GM19395 (cell line): Measurements from ENCODE around the gene FHIT.
"Not testable (repeated sequence)": the region's sequence is repeated elsewhere in the genome, so short reads cannot be mapped to it uniquely, and the experiment has no call there.

Experiments used
- ATAC-seq: cut with Tn5 transposase; IDR thresholded peaks from one replicate; pipeline ENCODE4 v1.9.1; 2021; ENCODE audit warnings: mild to moderate bottlenecking, moderate library complexity; ENCODE audit not compliant: unreplicated experiment

The FHIT gene

DNA sequence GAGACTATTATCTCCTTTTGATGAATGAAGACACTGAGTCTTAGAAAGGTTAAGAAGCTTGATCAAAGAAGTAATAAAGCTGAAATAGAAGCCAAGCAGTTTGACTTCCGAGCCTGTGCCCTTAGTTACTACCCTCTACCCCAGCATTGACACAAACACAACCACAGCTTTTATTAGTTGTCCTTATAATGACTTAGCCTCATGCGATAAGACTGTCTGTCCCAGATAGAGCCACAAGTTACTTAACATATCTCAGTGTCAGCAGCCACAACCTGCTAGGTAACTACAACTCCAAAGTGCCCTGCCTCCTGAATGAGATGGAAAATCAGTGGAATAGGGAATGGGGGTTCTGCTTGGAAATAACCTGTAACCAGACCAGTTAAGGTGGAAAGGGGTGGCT is 1419.9 kb downstream of the FHIT start:
- ATAC-seq, result no peak

DNA sequence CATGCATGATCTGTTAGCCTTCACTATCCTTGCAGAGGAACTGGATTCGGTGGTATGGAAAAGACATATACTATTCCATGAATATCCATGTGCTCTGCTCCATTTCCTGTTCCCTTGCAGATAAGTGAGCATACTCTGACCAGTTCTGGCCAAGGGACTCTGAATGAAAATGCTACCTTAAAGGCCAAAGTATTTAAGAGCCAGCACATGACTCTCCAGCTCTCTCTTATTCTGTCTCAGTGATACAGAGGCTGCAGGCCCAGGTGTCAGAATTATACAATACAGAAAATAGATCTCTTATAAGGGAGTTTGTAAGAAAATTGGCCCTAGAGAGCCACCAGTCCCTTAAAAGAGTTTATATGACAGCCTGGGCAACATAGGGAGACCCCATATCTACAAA is 1421.7 kb downstream of the FHIT start:
- ATAC-seq, result no peak

DNA sequence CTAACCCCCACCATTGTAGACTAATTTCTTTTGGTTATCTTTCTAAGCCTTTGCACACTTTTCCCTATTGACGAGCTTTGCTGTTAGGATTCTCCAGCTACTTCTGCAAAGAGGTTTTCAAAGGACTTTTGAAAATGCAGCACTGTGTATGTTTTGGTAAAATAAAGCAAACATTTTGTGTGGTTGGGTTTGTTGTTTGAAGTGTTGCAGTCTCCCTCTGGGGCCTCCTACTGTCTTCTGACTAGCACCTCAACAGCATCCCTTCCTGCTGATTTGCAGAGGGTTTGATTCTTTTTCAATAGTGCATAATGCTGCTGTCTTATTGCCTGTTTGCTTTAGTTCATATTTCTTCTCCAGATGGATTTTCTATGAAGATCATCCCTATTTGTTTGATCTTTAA is 1426.4 kb downstream of the FHIT start:
- no peak for ATAC-seq

DNA sequence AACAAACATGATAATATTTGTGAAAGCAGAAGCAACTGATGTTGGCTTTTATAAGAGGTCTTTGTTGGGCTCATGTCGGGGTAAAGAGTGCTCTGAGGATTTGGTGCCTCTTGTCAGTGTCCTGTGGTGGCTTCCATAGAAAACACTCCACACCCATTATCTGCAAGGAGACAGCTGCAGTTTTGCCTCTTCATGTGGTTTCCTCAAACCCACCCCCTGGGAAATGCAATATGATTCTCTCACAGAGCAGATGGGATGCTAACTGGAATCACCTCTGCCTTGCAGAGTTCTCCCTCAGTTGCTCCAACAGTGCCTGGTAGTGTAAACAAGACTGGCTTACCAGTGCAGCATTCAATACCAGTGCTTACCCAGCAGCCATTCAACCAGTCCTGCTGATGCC is 1430.0 kb downstream of the FHIT start:
- ATAC-seq, result no peak

DNA sequence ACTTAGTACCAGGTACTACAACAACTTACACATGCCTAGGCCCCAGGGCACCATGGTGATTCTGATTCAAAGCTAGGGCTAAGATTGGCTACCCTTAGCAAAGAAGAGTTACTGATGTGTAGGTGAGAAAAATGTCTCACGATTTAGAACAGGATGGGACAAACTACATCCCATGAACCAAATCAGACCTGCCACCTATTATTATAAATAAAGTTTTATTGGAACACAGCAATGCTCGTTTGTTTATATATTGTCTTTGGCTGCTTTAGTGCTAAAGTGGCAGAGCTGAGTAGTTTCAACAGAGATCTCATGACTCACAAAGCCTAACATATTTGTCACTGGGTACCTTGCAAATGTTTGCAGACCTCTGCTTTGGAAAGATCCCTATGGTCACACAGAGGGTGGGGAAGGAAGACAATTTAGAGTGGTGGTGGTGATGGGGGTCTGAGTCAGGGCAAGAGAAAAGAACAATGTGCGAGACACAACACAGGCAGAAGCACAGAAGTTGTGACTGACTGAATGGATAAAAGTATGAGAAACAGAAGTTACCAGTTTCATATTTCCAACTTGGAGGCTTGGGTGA is 1430.8 kb downstream of the FHIT start:
- no peak for ATAC-seq

DNA sequence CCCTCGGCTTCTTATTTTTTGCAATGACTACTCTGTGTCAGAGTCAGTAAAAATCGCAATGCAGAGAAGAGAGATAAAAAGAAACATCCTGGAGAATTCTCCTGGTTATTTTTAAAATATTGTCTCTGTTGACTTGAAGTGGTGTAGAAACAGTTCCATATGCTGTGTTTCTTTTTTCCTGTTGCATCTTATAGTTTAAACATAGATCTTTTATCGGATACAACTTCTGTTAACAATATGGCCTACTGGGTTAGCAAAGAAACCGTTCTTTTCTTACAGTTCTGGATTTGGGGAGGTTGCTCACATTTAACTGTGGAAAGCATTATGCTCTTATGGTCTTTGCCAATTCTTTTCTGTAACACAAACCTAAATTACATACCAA is 1432.3 kb downstream of the FHIT start:
- ATAC-seq, result no peak

DNA sequence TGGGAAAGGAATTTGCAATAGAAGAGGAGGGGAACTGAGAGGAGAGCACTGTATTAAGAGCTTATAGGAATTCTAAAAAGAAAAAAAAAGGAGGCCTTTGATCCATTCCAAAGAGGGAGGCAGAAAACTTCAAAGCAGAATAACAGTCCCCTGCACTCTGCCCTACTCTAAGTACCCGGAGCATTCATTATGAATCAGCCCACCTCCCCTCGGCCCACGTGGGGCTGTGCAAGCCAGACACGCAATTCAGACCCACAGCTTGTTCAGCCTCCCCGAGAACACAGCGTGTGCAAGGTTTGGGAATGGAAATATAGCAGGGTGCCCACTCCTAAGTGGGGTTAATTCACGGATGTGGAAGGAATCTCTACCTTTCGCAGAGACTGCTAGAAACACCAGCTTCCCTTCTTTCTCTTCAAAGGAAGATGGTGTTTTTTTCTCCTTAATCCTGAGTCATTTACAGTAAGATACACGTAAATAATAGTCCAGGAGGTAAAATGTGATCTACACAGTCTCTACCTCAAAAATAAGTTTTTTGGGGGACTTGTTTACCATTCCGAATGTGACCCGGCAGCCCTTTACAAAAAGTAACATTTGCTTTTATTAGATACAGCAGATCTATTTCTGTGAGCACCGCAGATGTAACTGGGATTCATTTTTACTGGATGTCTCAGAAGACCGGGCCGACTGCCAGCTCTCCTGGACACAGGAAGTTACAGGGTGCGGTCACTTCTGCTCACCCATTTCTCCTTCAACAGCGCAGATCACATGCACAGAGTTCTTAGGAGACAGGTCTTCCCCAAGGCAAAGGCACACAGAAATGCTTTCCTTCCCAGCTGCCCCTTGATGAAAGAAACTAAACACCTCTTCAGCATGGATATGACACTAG is 1433.0 kb downstream of the FHIT start:
- ATAC-seq, result no peak

DNA sequence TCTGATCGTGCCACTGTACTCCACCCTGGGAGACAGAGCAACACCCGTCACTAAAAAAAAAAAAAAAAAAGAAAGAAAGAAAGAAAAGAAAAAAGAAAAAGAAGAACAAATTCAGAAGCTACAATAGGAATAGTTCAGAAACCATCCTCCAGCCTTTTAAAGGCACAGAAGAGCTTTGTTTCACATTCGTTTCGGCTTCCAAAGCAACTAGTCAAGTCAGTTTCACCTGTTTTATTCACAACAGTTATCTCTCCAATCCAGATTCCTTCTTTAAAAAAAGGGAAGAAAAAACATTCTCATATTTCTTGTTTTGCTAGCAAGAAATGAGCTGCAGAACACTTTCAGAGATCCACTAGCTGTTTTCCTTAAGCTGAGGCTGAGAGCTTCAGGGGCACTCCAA is 1433.7 kb downstream of the FHIT start:
- no peak for ATAC-seq

DNA sequence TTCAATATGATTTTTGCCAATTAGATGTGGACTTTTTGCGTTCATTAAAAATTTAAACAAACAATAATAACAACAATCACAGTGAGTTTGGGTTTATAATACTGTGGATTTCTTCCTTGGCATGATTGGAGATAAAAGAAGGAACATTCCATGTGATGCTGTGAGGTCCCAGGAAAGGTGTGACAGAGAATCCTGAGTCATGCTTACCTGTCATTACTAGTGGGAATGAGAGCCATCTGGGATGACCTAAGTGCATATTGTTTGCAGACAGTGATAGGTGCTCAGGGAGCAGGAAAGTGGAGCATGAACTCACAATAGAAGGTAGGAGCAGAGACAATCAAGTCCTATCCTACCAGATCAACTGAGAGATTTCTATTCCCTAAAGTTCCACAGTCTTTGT is 1434.9 kb downstream of the FHIT start:
- ATAC-seq, result no peak

DNA sequence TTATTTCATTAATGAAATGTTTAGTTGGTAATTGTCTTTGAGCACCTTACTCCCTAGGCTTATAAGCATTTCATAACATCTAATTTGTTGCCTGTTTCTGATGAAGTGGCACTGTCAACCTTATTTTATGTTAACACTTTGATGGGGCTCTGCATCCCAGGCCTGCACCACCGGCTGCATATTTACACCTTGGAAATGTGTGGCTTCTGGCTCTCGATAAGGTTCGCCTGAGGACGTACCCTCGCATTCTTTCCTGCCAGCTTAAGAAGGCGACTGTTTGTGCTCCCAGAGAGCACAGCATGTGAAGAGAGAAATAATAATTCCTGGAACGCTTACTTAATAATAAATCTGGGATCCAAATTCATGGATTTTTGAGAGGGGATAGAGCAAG is 1438.1 kb downstream of the FHIT start:
- no peak for ATAC-seq

DNA sequence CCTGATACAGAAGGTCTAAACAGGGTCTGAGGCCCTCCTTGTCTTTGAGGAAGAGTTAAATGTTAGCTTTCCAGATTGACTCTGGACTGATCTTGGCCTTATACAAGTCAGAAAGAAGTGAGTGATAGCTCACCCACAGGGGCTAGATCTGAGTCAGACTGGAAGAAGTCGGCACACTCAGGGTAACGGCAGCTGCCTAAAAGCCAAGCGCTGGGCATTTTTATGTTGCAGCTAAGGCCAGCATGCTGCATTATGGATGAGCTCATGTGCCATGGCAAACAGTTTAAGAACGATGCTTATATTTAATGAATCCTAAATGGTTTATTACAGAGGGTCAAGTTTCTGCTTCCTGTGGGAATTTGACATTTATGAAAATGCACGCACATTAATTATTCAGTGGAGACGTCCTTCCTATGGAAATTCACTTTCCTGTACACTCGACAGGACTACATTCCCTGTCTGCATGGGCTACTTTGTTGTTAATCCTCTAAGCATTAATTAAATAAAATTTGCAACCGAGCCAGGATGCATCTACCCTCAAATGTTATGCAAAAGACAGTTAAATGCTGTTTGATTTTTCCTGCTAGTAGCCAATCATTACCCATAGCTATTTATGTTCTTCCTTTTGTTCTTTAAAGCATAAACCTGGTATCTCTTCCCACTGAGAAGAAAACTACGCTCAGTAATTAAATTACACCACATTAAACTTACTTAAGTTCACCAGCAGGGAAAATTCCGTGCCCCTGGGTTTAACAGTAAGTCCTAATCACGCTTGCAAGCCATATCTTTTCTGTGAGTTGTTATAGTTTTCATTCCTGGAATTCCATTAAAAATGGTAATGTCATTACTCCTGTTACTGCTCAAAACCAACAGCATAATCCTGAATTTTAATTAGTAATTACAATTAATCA is 1438.8 kb downstream of the FHIT start:
- ATAC-seq, result no peak

DNA sequence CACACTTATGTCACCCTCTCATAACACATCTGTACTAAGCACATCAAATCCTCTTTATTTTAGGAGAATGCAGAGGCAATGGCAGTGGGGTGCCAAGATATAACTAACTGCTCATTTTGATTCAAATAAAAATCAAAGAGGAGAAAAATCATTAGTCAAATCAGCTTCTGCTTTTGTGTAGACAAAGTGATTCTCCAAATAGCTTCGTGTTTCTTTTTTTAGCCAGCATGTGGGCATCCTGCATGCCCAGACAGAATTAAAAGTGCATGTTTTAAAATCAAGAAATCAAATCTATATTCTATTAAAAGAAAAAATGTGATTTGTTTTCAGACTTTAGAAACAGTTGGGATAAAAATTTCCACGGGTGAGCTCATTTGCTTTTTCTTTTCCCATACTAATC is 1440.1 kb downstream of the FHIT start:
- no peak for ATAC-seq

DNA sequence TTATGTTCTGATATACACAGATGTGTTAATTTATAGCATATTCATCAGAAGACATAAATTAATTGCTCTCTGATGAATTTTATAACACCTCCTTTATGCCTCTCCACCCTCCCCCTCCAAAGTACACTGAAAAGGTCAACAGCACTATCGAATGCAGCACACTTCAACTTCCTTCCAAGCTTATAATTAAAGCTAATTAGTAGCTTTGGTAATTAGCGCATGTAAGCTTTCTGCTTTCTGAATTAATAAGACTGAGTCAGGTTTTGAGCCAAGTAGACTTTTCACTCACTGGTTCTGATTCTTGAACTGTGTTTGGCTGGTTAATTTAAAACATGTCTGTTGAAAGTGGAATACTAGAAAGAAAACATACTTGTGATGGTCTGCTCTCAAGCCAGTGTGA is 1440.6 kb downstream of the FHIT start:
- ATAC-seq, result no peak

DNA sequence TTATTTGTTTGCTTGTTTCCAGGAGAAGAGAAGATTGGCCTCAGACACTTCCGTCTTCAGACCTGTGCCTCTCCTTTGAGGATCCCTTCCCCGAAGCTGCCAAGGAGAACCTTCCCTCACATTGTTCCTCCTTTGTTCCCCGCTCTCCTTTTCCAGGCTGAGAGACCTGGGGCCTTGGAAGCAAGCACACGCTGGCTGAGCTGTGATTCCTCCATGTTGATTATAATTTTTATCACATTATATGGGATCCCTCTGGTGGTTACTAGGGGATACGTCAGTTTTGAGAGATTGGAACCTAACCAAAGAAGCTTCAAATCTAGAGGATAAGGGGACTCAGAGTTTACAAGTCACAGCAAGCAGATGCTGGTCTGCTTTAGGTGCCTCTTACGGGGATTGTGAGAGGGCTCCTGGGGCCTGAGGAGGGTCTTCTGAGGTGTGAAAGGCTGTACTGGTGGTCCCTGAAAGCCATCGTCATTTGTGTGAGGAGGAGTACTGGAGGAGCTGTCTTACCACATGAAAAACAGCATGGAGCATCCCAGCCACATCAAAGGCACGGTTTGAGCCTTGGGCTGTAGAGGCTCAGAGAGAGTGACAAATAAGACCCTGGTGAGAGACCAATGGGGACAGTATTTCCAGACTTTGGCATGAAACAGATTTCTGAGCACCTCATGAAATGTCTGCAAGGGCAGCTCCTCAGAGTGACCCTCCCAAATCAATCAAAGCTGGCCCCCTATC is 1441.4 kb downstream of the FHIT start:
- ATAC-seq, result no peak

DNA sequence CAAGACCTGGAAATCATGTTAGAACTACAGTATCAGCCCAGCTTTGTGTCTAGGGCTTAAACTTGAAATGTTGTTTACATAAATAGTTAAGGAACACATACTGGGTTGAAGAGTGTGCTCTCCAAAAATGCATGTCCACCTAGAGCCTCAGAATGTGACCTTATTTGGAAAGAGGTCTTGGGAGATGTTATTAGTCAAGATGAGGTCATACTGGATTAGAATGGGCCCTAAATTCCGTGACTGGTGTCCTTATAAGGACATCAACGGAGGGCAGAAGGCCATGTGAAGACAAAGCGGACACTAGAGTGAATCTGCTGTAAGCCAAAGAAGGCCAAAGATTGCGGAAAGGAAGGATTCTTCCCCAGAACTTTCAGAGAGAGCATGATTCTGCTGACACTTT is 1442.2 kb downstream of the FHIT start:
- ATAC-seq, result no peak

DNA sequence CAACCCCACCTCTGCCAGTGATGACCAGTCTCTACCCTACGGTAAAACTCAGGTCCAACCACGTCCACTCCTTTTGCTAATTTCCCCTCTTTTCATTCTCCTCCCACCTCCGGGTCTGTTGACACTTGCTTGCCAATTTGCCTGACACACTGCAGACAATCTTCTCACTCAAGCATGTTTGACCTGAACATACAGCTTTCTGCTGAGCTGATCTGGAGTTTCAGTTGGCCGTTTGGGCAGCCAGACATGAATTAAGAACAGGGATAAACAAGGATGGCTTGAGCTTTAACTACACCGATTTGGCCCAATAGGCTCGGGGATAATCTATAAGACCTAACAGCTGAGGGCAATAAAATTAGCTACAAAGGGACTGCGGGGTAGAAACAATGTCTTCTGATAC is 1442.8 kb downstream of the FHIT start:
- no peak for ATAC-seq

DNA sequence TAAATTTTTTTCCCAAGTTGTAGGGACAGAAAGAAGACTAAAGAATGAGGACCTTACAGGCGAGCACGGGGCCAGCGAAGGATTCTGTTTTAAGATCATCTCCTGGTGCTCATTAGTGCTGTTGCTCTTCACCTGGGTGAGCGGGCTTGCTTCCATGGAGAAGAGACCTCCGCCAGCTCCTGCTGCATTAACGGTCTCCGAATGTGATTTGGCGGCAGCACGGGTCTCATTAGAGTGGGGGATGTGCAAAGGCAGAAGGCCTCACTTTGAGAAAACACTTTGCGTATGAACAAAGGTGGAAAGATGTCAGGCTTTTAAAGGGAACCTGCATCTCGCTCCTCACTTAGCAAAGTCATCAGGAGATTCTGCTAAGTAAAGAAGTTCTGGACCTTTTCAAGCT is 1448.0 kb downstream of the FHIT start:
- no peak for ATAC-seq

DNA sequence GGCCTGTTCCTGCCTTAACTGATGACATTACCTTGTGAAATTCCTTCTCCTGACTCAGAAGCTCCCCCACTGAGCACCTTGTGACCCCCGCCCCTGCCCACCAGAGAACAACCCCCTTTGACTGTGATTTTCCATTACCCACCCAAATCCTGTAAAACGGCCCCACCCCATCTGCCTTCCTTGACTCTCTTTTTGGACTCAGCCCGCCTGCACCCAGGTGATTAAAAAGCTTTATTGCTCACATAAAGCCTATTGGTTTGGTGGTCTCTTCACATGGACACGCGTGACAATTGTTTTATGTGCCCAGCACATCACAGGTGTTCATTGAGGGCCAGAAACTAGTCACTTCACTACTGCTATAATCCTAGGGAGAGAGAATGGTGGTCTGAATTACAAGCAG is 1448.8 kb downstream of the FHIT start:
- not testable (repeated sequence) for ATAC-seq

DNA sequence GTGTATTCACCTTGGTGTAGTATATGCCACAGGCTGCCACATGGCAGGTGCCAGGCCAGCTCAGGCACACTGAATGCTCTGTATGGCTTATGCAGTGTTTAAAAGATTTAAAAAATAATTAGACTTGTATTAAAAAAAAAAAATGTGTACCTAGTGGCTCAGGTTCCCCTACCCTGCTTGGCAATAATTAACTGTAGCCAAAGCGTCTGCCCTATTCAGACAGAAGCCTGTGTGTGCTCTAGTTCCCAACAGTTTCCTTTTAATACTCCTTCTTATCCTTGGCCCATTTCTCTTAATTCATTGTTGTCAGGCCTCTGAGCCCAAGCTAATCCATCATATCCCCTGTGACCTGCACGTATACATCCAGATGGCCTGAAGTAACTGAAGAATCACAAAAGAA is 1449.2 kb downstream of the FHIT start:
- no peak for ATAC-seq

DNA sequence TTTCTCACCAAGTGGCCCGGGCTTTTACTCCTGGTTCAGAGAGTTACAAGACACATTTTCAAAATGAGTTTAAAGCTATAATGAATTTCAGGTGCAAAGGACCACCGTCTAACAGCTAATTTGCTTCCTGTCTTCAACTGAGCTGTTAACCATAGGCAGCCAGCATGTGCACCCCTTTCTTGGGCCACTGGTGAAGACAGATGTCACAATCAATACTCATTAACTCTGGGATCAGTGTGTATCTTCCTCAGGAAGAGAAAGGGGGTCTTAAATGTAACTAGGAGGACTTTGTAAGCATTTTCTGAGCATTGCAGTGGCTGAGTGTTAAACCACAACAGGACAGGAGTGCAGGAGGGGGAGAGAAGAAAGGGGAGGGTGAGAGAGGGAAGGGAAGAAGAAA is 1450.8 kb downstream of the FHIT start:
- no peak for ATAC-seq
